Endothelial cell of umbilical vein (primary cell): Measurements from ENCODE around the gene MICAL3. TPM values are rescaled to one million over a fixed set of nuclear protein-coding genes. Genes with fewer than 3 reads are reported as not detected.

Source experiments
- BruUV-seq: library from RNA; stranded (reverse); fragments of 400-500 nt; replicated peaks from 2 replicates; lab custom pipeline; 2021; lab: Mats Ljungman, UMichigan
- CTCF ChIA-PET: fragments of 300-600, 350-600 bp; sonication (Branson Sonifier 250); formaldehyde crosslinking; loops from one replicate; lab custom pipeline; 2021; ENCODE audit warnings: antibody characterized with exemption, inconsistent platforms; lab: Charles Lee
- POLR2A ChIA-PET: fragments of 300-600, 350-600 bp; sonication (Branson Sonifier 250); formaldehyde crosslinking; loops from one replicate; lab custom pipeline; 2021; ENCODE audit warnings: antibody characterized with exemption, inconsistent platforms; lab: Charles Lee
- DNase-seq: peaks from one replicate; pipeline ENCODE4 v3.0.0-alpha.2; 2011; ENCODE audit warnings: low read depth, low spot score
- FAIRE-seq: peaks from 2 replicates; lab custom pipeline; 2011; peaks lifted over from hg19 to GRCh38; lab: Jason Lieb, UNC
- H2AFZ ChIP-seq: 2 replicates; pipeline ENCODE4 v1.6.0; 2012; ENCODE audit warnings: low read depth, low read length, control low read depth, inconsistent platforms
- H3K27ac ChIP-seq: 2 replicates; pipeline ENCODE4 v1.5.1; 2011; ENCODE audit warnings: low read depth, mild to moderate bottlenecking, control low read depth, low read length, moderate library complexity; ENCODE audit not compliant: insufficient read depth
- H3K27me3 ChIP-seq, 2 experiments: 2 replicates each; pipeline versions ENCODE4 v1.6.0 to v1.6.1; 2011; ENCODE audit warnings: low read length in 2 of 2, mixed read lengths in 1 of 2; ENCODE audit not compliant: control insufficient read depth in 2 of 2, insufficient read depth in 2 of 2
- H3K36me3 ChIP-seq, 2 experiments: 2 replicates in 1 of 2; 3 replicates in 1 of 2; pipeline ENCODE4 v1.5.1; 2011; ENCODE audit warnings: low read length in 2 of 2, mild to moderate bottlenecking in 1 of 2, moderate library complexity in 1 of 2; ENCODE audit not compliant: control insufficient read depth in 2 of 2, insufficient read depth in 2 of 2; ENCODE audit errors: extremely low read depth in 1 of 2
- H3K4me1 ChIP-seq: 3 replicates; pipeline ENCODE4 v1.5.1; 2011; ENCODE audit warnings: mild to moderate bottlenecking, low read length; ENCODE audit not compliant: control insufficient read depth, insufficient read depth; ENCODE audit errors: extremely low read depth
- H3K4me2 ChIP-seq: 2 replicates; pipeline ENCODE4 v1.6.1; 2011; ENCODE audit warnings: low read length, control low read depth, mixed read lengths; ENCODE audit not compliant: insufficient read depth
- H3K4me3 ChIP-seq, 3 experiments: fragments of 200-600 bp in 1 of 3; sonication (generic), shearing (Covaris generic) in 1 of 3; replicated peaks in 1 of 3; 2 replicates each; pipeline ENCODE4 v1.5.1; 2011 to 2016; ENCODE audit warnings: control low read depth in 3 of 3, low read length in 3 of 3, mild to moderate bottlenecking in 2 of 3, inconsistent platforms in 1 of 3, low read depth in 1 of 3, moderate library complexity in 1 of 3; ENCODE audit not compliant: insufficient read depth in 1 of 3
- H3K79me2 ChIP-seq: 2 replicates; pipeline ENCODE4 v1.6.0; 2012; ENCODE audit warnings: low read length, inconsistent platforms; ENCODE audit not compliant: control insufficient read depth, insufficient read depth
- H3K9ac ChIP-seq: replicated peaks from 2 replicates; pipeline ENCODE3; 2011; ENCODE audit warnings: low read length, control low read depth; ENCODE audit not compliant: insufficient read depth; ENCODE audit errors: extremely low read depth
- H3K9me1 ChIP-seq: replicated peaks from 3 replicates; pipeline ENCODE4 v1.6.0; 2011; ENCODE audit warnings: mild to moderate bottlenecking, low read length; ENCODE audit not compliant: control insufficient read depth, insufficient read depth; ENCODE audit errors: extremely low read depth
- H3K9me3 ChIP-seq: replicated peaks from 2 replicates; pipeline ENCODE4 v1.5.1; 2012; ENCODE audit warnings: low read length, inconsistent platforms; ENCODE audit not compliant: control insufficient read depth, insufficient read depth
- H4K20me1 ChIP-seq: replicated peaks from 2 replicates; pipeline ENCODE3; 2011; ENCODE audit warnings: mild to moderate bottlenecking, low read length; ENCODE audit not compliant: control insufficient read depth, insufficient read depth; ENCODE audit errors: extremely low read depth
- EZH2 ChIP-seq: IDR thresholded peaks from 2 replicates; pipeline ENCODE4 v1.6.1; 2012; ENCODE audit warnings: borderline replicate concordance, low read depth, mild to moderate bottlenecking, moderate library complexity, low read length, inconsistent platforms; ENCODE audit not compliant: severe bottlenecking
- FOS ChIP-seq: IDR thresholded peaks from 2 replicates; pipeline ENCODE4 v1.6.1; 2011; ENCODE audit warnings: mild to moderate bottlenecking, low read length, moderate library complexity, borderline replicate concordance; ENCODE audit not compliant: insufficient read depth
- GATA2 ChIP-seq: IDR thresholded peaks from 2 replicates; pipeline ENCODE4 v1.7.0; 2011; ENCODE audit warnings: low read depth, mild to moderate bottlenecking, moderate library complexity, mixed read lengths, low read length; ENCODE audit not compliant: insufficient read length, insufficient read depth
- JUN ChIP-seq: IDR thresholded peaks from 2 replicates; pipeline ENCODE4 v1.6.1; 2011; ENCODE audit warnings: borderline replicate concordance, low read depth; ENCODE audit not compliant: insufficient read length, insufficient read depth
- MYC ChIP-seq: IDR thresholded peaks from one replicate; pipeline ENCODE4 v1.6.1; 2011; ENCODE audit warnings: mild to moderate bottlenecking, low read depth, low read length
- POLR2A ChIP-seq: IDR thresholded peaks from 2 replicates; pipeline ENCODE4 v1.6.1; 2012; ENCODE audit warnings: low read depth, mild to moderate bottlenecking, control low read depth, low read length
- POLR2AphosphoS5 ChIP-seq: IDR thresholded peaks from 2 replicates; pipeline ENCODE4 v1.6.1; 2012; ENCODE audit warnings: low read depth, mild to moderate bottlenecking, control low read depth, low read length, moderate library complexity; ENCODE audit not compliant: insufficient read depth
- dilution Hi-C: fragments of 300-500 bp; cut with MboI; formaldehyde crosslinking; loops from one replicate; pipeline ENCODE4 v1.15.0; 2019; ENCODE audit warnings: low sequenced_read_pairs; ENCODE audit not compliant: extremely low pct_ligation_motif_present
- intact Hi-C: fragments of 100-400 bp; cut with micrococcal nuclease; formaldehyde crosslinking; loops from one replicate; pipeline ENCODE4 v1.10.0; 2022
- polyA plus RNA-seq, 4 experiments: library from polyadenylated mRNA; depleted of rRNA in 3 of 4; stranded (reverse) in 3 of 4; unstranded in 1 of 4; fragments of >200 nt; gene quantifications; 2 replicates each; pipeline versions ENCODE4 v1.2.1 to v1.2.3, GENCODE V29; 2011 to 2012; ENCODE audit warnings: missing spikeins in 1 of 4
- total RNA-seq: library from RNA; stranded (reverse); gene quantifications from 2 replicates; pipeline ENCODE4 v1.2.3, GENCODE V29; 2021
- TF ChIP-seq, protein P1 (sequence below): IDR thresholded peaks from 2 replicates; pipeline ENCODE4 v1.6.1; 2011; ENCODE audit not compliant: insufficient read depth, insufficient read length
- TF ChIP-seq, protein P2 (sequence below), 2 donors: IDR thresholded peaks; 1 replicate in 1 of 2; 2 replicates in 1 of 2; pipeline ENCODE4 v1.5.1; 2011; ENCODE audit warnings: low read length in 2 of 2, mild to moderate bottlenecking in 2 of 2, moderate library complexity in 2 of 2, control low read depth in 1 of 2, inconsistent platforms in 1 of 2, low read depth in 1 of 2; ENCODE audit not compliant: insufficient read depth in 1 of 2; ENCODE audit errors: extremely low read depth in 1 of 2

The MICAL3 gene
- total and polyA plus RNA-seq, 2 donors (not counting 3 experiments of a cell fraction or from before 2014, with no cell fraction given): 14.5 to 63.7 TPM

DNA sequence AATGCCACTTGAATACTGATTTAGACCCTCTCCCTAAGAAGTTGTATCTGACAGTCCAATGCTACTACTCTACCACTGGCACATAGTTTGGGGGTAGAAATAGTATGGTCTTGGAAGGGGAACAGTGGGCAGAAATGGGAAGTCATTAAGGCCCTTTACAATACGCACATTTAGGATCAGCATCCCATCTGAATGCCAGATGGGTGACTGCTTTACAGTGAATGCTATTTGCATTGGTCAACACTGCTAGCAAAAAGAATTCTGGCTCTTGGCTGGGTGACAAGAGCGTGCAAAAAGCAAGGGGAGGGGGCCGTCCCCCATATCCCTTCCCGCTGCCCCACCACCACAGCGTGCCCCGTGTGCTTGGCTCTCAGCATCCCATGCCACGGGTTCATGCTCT lies 145.4 kb downstream of the MICAL3 start:
- FAIRE-seq (no peak), DNase-seq (no peak)
- H3K79me2 ChIP-seq: no peaks in the 10 kb centered on the region
- no peak overlapping the region for H3K4me3 ChIP-seq
- H3K36me3 ChIP-seq: peaks cover 2 to 12% of the 10 kb centered on the region in 2 experiments
- no peaks in the 10 kb centered on the region for H3K9me1 ChIP-seq
- no peak overlapping the region for H3K9ac ChIP-seq
- H3K27ac ChIP-seq: no peak overlapping the region
- no peaks in the 10 kb centered on the region for H3K9me3 ChIP-seq
- H3K27me3 ChIP-seq: no peaks in the 10 kb centered on the region
- no TSS peak for BruUV-seq
- no peak overlapping the region for H2AFZ ChIP-seq
- ChIA-PET POLR2A (no interaction called here), CTCF (interaction anchor here (2.7 kb wide), 1 partner anchor 197 kb away, joined by 15 read pairs; no protein-coding TSS in a partner anchor)
- H3K4me1 ChIP-seq: no peaks in the 10 kb centered on the region
- TF ChIP-seq EZH2 (no peak), FOS (no peak), GATA2 (no peak), POLR2AphosphoS5 (no peak), JUN (no peak), POLR2A (no peak), MYC (no peak)
- TF ChIP-seq, protein P1, sequence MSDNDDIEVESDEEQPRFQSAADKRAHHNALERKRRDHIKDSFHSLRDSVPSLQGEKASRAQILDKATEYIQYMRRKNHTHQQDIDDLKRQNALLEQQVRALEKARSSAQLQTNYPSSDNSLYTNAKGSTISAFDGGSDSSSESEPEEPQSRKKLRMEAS: no peak
- TF ChIP-seq, protein P2, sequence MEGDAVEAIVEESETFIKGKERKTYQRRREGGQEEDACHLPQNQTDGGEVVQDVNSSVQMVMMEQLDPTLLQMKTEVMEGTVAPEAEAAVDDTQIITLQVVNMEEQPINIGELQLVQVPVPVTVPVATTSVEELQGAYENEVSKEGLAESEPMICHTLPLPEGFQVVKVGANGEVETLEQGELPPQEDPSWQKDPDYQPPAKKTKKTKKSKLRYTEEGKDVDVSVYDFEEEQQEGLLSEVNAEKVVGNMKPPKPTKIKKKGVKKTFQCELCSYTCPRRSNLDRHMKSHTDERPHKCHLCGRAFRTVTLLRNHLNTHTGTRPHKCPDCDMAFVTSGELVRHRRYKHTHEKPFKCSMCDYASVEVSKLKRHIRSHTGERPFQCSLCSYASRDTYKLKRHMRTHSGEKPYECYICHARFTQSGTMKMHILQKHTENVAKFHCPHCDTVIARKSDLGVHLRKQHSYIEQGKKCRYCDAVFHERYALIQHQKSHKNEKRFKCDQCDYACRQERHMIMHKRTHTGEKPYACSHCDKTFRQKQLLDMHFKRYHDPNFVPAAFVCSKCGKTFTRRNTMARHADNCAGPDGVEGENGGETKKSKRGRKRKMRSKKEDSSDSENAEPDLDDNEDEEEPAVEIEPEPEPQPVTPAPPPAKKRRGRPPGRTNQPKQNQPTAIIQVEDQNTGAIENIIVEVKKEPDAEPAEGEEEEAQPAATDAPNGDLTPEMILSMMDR (IDR thresholded peaks at IDR 0.05; ENCODE audit: extremely low read depth in 1 of 2, insufficient read depth in 1 of 2, low read depth in 1 of 2, low read length in 2 of 2): no peak
- intact Hi-C loops (no loop called here), dilution Hi-C loops (no loop called here)
- H3K4me2 ChIP-seq: no peak overlapping the region
- H4K20me1 ChIP-seq: no peaks in the 10 kb centered on the region
